ENCODE results near the gene LSM12. TPM values are rescaled to one million over a fixed set of nuclear protein-coding genes. Genes with fewer than 3 reads are reported as not detected.

LSM12 gene
- polyA plus RNA-seq, 3 donors: 24.7 to 65.8 (median 64.4) TPM

DNA sequence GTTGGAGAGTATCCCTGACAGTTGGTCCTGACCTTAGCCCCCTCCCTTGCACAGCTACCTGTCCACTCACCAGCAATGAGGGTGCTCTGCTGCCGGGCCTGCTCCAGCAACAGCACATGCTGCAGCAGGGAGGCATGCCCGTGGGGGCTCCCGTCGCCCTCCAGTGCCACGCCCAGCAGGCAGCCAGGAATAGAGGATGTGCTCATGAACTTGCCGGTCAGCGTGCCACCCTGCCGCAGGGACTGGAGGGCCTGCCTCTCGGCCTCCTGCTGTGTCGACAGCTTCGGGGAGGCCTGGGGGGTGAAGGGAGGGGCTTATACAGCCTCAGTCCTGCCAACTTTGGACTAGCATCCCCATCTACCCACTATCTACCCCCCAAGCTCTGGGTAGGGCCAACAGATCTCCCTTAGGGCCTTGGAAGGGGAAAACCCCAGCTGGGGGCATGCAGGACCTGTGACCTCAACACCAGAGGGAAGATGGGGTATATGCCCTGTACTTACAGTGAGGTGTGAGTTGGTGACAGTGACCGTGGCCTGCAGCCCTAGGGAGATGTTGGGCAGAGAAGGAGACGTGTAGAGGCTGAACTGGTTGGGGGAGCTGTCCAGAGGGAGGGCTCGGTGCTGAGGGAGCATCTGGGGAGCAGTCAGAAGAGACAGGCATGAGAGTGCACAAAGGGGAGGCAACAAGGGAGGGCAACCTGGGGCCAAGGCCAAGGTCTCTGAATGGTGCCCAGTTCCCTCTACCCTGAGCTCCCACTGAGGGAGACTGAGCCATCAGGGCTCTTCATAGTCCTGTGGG, 24.9 kb upstream of the LSM12 start:
- H3K4me3 Mint-ChIP-seq: no peak overlapping the region
- H2AFZ ChIP-seq (ENCODE audit: insufficient read depth, low read depth, low read length, poor library complexity, severe bottlenecking): no peak overlapping the region
- WGBS (ENCODE audit: insufficient coverage): 100% methylated on average over 8 of the region's 14 CpGs
- no peaks in the 10 kb centered on the region for H3K27me3 ChIP-seq (ENCODE audit: control insufficient read depth in 2 of 2, insufficient read depth in 2 of 2, low read length in 2 of 2)
- H3K36me3 Mint-ChIP-seq: peaks cover 42 to 73% of the 10 kb centered on the region in 2 donors
- no peak overlapping the region for H3K4me2 ChIP-seq (replicated peaks; ENCODE audit: extremely low read depth, low read length, poor library complexity, severe bottlenecking)
- TF ChIP-seq, protein P1, sequence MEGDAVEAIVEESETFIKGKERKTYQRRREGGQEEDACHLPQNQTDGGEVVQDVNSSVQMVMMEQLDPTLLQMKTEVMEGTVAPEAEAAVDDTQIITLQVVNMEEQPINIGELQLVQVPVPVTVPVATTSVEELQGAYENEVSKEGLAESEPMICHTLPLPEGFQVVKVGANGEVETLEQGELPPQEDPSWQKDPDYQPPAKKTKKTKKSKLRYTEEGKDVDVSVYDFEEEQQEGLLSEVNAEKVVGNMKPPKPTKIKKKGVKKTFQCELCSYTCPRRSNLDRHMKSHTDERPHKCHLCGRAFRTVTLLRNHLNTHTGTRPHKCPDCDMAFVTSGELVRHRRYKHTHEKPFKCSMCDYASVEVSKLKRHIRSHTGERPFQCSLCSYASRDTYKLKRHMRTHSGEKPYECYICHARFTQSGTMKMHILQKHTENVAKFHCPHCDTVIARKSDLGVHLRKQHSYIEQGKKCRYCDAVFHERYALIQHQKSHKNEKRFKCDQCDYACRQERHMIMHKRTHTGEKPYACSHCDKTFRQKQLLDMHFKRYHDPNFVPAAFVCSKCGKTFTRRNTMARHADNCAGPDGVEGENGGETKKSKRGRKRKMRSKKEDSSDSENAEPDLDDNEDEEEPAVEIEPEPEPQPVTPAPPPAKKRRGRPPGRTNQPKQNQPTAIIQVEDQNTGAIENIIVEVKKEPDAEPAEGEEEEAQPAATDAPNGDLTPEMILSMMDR (IDR thresholded peaks at IDR 0.05): no peak
- no peak overlapping the region for H3K27ac Mint-ChIP-seq
- peaks cover 17% of the 10 kb centered on the region for H4K20me1 ChIP-seq (ENCODE audit: insufficient read depth, low read length)
- H3K36me3 ChIP-seq (replicated peaks in 1 of 2; ENCODE audit: control insufficient read depth in 1 of 2, insufficient read depth in 2 of 2, low read length in 2 of 2): peaks cover 49 to 59% of the 10 kb centered on the region in 2 donors
- intact Hi-C loops (cut with micrococcal nuclease): no loop called here
- peaks cover 15% of the 10 kb centered on the region for H3K4me1 Mint-ChIP-seq
- H3K4me3 ChIP-seq (replicated peaks in 1 of 3; ENCODE audit: low read depth in 2 of 3, low read length in 3 of 3): no peak overlapping the region
- no peak overlapping the region for H3K27ac ChIP-seq (ENCODE audit: low read depth in 1 of 2, low read length in 2 of 2)
- H3K27me3 Mint-ChIP-seq (ENCODE audit: low read depth in 3 of 3): peaks cover 0 to 2% (median 0%) of the 10 kb centered on the region in 3 donors
- no peak overlapping the region for H3K9ac ChIP-seq (ENCODE audit: insufficient read depth, low read length, poor library complexity, severe bottlenecking)
- H3K79me2 ChIP-seq (ENCODE audit: insufficient read depth, low read length): no peaks in the 10 kb centered on the region
- no peaks in the 10 kb centered on the region for H3K9me3 ChIP-seq (replicated peaks in 1 of 2; ENCODE audit: control insufficient read depth in 1 of 2, insufficient read depth in 1 of 2, low read length in 2 of 2)
- no peak for DNase-seq
- H3K4me1 ChIP-seq (ENCODE audit: control insufficient read depth in 1 of 2, insufficient read depth in 2 of 2, low read length in 2 of 2): peaks cover 14 to 15% of the 10 kb centered on the region in 2 donors
- peaks cover 0 to 3% (median 0%) of the 10 kb centered on the region in 7 donors for H3K9me3 Mint-ChIP-seq

DNA sequence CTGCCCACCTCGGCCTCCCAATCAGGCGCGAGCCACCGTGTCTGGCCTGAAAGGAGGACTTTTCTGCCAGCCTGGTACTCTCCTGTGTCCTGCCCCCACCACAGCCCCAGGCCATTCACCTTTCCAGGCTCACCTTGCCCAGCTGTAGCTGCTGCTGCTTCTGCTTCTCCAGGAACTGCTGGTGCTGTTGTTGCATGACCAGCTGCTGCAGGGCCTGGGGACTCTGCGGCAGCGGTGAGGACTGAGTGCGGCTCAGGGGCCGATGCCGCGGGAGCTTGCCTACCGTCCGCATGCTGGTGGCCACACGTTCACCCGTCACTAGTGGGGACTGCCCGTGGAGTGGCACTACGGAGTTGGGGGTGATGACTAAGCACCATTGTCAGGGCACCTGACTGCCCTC, 21.8 kb upstream of the LSM12 start:
- H3K27ac ChIP-seq (ENCODE audit: low read depth in 1 of 2, low read length in 2 of 2): no peak overlapping the region
- H3K9me3 ChIP-seq (replicated peaks in 1 of 2; ENCODE audit: control insufficient read depth in 1 of 2, insufficient read depth in 1 of 2, low read length in 2 of 2): no peaks in the 10 kb centered on the region
- H3K4me1 ChIP-seq (ENCODE audit: control insufficient read depth in 1 of 2, insufficient read depth in 2 of 2, low read length in 2 of 2): no peaks in the 10 kb centered on the region
- Mint-ChIP-seq H3K4me1 (no peaks in the 10 kb centered on the region), H3K27ac (no peak overlapping the region), H3K36me3 (peaks cover 63 to 93% of the 10 kb centered on the region in 2 donors), H3K27me3 (ENCODE audit: low read depth in 3 of 3) (peaks cover 0 to 5% (median 0%) of the 10 kb centered on the region in 3 donors), H3K9me3 (peaks cover 0 to 3% (median 0%) of the 10 kb centered on the region in 7 donors), H3K4me3 (no peak overlapping the region)
- intact Hi-C loops (cut with micrococcal nuclease): no loop called here
- H2AFZ ChIP-seq (ENCODE audit: insufficient read depth, low read depth, low read length, poor library complexity, severe bottlenecking): no peak overlapping the region
- peaks cover 1% of the 10 kb centered on the region for H4K20me1 ChIP-seq (ENCODE audit: insufficient read depth, low read length)
- TF ChIP-seq, protein P1 (IDR thresholded peaks at IDR 0.05): no peak
- peaks cover 64 to 81% of the 10 kb centered on the region in 2 donors for H3K36me3 ChIP-seq (replicated peaks in 1 of 2; ENCODE audit: control insufficient read depth in 1 of 2, insufficient read depth in 2 of 2, low read length in 2 of 2)
- H3K4me2 ChIP-seq (replicated peaks; ENCODE audit: extremely low read depth, low read length, poor library complexity, severe bottlenecking): no peak overlapping the region
- DNase-seq: no peak
- no peak overlapping the region for H3K9ac ChIP-seq (ENCODE audit: insufficient read depth, low read length, poor library complexity, severe bottlenecking)
- no peaks in the 10 kb centered on the region for H3K79me2 ChIP-seq (ENCODE audit: insufficient read depth, low read length)
- no peaks in the 10 kb centered on the region for H3K27me3 ChIP-seq (ENCODE audit: control insufficient read depth in 2 of 2, insufficient read depth in 2 of 2, low read length in 2 of 2)
- 94% methylated on average over 16 of the region's 16 CpGs for WGBS (ENCODE audit: insufficient coverage)
- H3K4me3 ChIP-seq (replicated peaks in 1 of 3; ENCODE audit: low read depth in 2 of 3, low read length in 3 of 3): no peak overlapping the region
